Activated CD4-positive, CD25-positive, alpha-beta regulatory T cell treated with anti-CD3 and anti-CD28 coated beads, Interleukin-2, amount 50 U/mL, for 24 hours (primary cell): ENCODE measurements around the gene SPECC1L.
"Not testable (repeated sequence)": the region's sequence is repeated elsewhere in the genome, so short reads cannot be mapped to it uniquely, and the experiment has no call there.

ENCODE experiments used
- ATAC-seq, 2 donors: fragments of 150-1000 bp; cut with Tn5 transposase; one replicate each; pipeline ENCODE4 v1.10.0; 2021; ENCODE audit warnings: mild to moderate bottlenecking in 1 of 2, moderate library complexity in 1 of 2

SPECC1L gene

GRCh38 chr22:24289114-24289513 is 18.5 kb downstream of the SPECC1L start:
- no peak for ATAC-seq

- no peak for ATAC-seq
Observed at GRCh38 chr22:24289741-24290163, 19.1 kb downstream of the SPECC1L start.

GRCh38 chr22:24290459-24290858 is 19.8 kb downstream of the SPECC1L start:
- no peak for ATAC-seq

- ATAC-seq, result no peak
Observed at GRCh38 chr22:24291515-24292201, 21.0 kb downstream of the SPECC1L start.

- not testable (repeated sequence) for ATAC-seq
Observed at GRCh38 chr22:24292202-24292830, 21.7 kb downstream of the SPECC1L start.

- not testable (repeated sequence) for ATAC-seq
Observed at GRCh38 chr22:24294913-24295312, 24.3 kb downstream of the SPECC1L start.

GRCh38 chr22:24298497-24299155 is 28.0 kb downstream of the SPECC1L start:
- ATAC-seq, result peak; percentile 38 to 48

- ATAC-seq, result peak in 1 of 2 donors; percentile 36
Observed at GRCh38 chr22:24300522-24300921, 29.9 kb downstream of the SPECC1L start.

GRCh38 chr22:24302591-24302990 is 32.0 kb downstream of the SPECC1L start:
- no peak for ATAC-seq

- ATAC-seq, result no peak
Observed at GRCh38 chr22:24303007-24303406, 32.4 kb downstream of the SPECC1L start.

GRCh38 chr22:24304062-24304675 is 33.5 kb downstream of the SPECC1L start:
- ATAC-seq, result no peak

- ATAC-seq, result peak; percentile 75 to 83
Observed at GRCh38 chr22:24305260-24305692, 34.6 kb downstream of the SPECC1L start.

GRCh38 chr22:24310969-24311368 is 40.3 kb downstream of the SPECC1L start:
- ATAC-seq, result no peak

GRCh38 chr22:24315367-24315966 is 44.8 kb downstream of the SPECC1L start:
- ATAC-seq, result no peak

- not testable (repeated sequence) for ATAC-seq
Observed at GRCh38 chr22:24316264-24316663, 45.6 kb downstream of the SPECC1L start.

- not testable (repeated sequence) for ATAC-seq
Observed at GRCh38 chr22:24317511-24317910, 46.9 kb downstream of the SPECC1L start.

GRCh38 chr22:24319451-24319850 is 48.8 kb downstream of the SPECC1L start:
- no peak for ATAC-seq

- no peak for ATAC-seq
Observed at GRCh38 chr22:24321999-24322398, 51.4 kb downstream of the SPECC1L start.

GRCh38 chr22:24322522-24322921 is 51.9 kb downstream of the SPECC1L start:
- no peak for ATAC-seq

- no peak for ATAC-seq
Observed at GRCh38 chr22:24323233-24323632, 52.6 kb downstream of the SPECC1L start.

- no peak for ATAC-seq
Observed at GRCh38 chr22:24323695-24324094, 53.1 kb downstream of the SPECC1L start.

- peak; percentile 42 to 58 for ATAC-seq
Observed at GRCh38 chr22:24324137-24324536, 53.5 kb downstream of the SPECC1L start.
